ENCODE data around the gene ASB10.

Gene ASB10

GRCh38 chr7:151161757-151162156, 25.3 kb downstream of the ASB10 start:
- no peak for DNase-seq

- DNase-seq, result no peak
These were observed 29.3 kb downstream of the ASB10 start for GRCh38 chr7:151157645-151158329.

GRCh38 chr7:151152643-151153513, 34.2 kb downstream of the ASB10 start:
- no peak for DNase-seq

- DNase-seq, result no peak
These were observed 36.7 kb downstream of the ASB10 start for GRCh38 chr7:151150388-151150787.

- DNase-seq, result no peak
These were observed 38.5 kb downstream of the ASB10 start for GRCh38 chr7:151148319-151149259.

- DNase-seq, result no peak
These were observed 40.3 kb downstream of the ASB10 start for GRCh38 chr7:151146761-151147160.

GRCh38 chr7:151144387-151144786, 42.7 kb downstream of the ASB10 start:
- DNase-seq, result no peak

- DNase-seq, result no peak
These were observed 43.6 kb downstream of the ASB10 start for GRCh38 chr7:151143261-151144015.

- no peak for DNase-seq
These were observed 44.4 kb downstream of the ASB10 start for GRCh38 chr7:151142686-151143040.

GRCh38 chr7:151141855-151142685, 45.0 kb downstream of the ASB10 start:
- no peak for DNase-seq

GRCh38 chr7:151141311-151141854, 45.7 kb downstream of the ASB10 start:
- DNase-seq, result no peak

- no peak for DNase-seq
These were observed 46.2 kb downstream of the ASB10 start for GRCh38 chr7:151140826-151141225.

- DNase-seq, result no peak
These were observed 47.3 kb downstream of the ASB10 start for GRCh38 chr7:151139791-151140190.

GRCh38 chr7:151139071-151139790, 47.8 kb downstream of the ASB10 start:
- no peak for DNase-seq

GRCh38 chr7:151138153-151138851, 48.7 kb downstream of the ASB10 start:
- DNase-seq, result no peak

GRCh38 chr7:151137791-151138152, 49.3 kb downstream of the ASB10 start:
- DNase-seq, result no peak

- DNase-seq, result no peak
These were observed 49.9 kb downstream of the ASB10 start for GRCh38 chr7:151137076-151137675.

- no peak for DNase-seq
These were observed 50.9 kb downstream of the ASB10 start for GRCh38 chr7:151135866-151136843.
